ENCODE measurements around the gene DYNC2LI1. TPM values are rescaled to one million over a fixed set of nuclear protein-coding genes. Genes with fewer than 3 reads are reported as not detected.
"Not testable (repeated sequence)": the region's sequence is repeated elsewhere in the genome, so short reads cannot be mapped to it uniquely, and the experiment has no call there.

The DYNC2LI1 gene
- total RNA-seq (ENCODE audit: unreplicated experiment), result 10.7 TPM
- long read RNA-seq, partial matches to known transcripts, result 0 of 5 reads
- long read RNA-seq, other reads (novel, unspliced or antisense), result 3 of 5 reads

- no peaks in the 10 kb centered on the region for H3K9me3 Mint-ChIP-seq (ENCODE audit: unreplicated experiment)
- H3K27me3 Mint-ChIP-seq (ENCODE audit: unreplicated experiment), result no peaks in the 10 kb centered on the region
- no peak for TF ChIP-seq CTCF (IDR thresholded peaks at IDR 0.05; ENCODE audit: unreplicated experiment)
- H3K4me1 Mint-ChIP-seq (ENCODE audit: unreplicated experiment), result peaks cover 3% of the 10 kb centered on the region
- no peaks in the 10 kb centered on the region for H3K36me3 Mint-ChIP-seq (ENCODE audit: low read depth, unreplicated experiment)
- peak within 1 kb of the TSS; percentile 91 for H3K4me3 Mint-ChIP-seq (ENCODE audit: unreplicated experiment)
- peak within 1 kb of the TSS; percentile 98 for H3K27ac Mint-ChIP-seq (ENCODE audit: unreplicated experiment)
- DNase-seq (ENCODE audit: low spot score), result peak; percentile 90
Measured at GRCh38 chr2:43773876-43774613, at the start of gene DYNC2LI1. Gene DYNC2LI1 (plus strand): TSS chr2:43774039. CDS start chr2:43774139, 100 bp downstream.

DNA sequence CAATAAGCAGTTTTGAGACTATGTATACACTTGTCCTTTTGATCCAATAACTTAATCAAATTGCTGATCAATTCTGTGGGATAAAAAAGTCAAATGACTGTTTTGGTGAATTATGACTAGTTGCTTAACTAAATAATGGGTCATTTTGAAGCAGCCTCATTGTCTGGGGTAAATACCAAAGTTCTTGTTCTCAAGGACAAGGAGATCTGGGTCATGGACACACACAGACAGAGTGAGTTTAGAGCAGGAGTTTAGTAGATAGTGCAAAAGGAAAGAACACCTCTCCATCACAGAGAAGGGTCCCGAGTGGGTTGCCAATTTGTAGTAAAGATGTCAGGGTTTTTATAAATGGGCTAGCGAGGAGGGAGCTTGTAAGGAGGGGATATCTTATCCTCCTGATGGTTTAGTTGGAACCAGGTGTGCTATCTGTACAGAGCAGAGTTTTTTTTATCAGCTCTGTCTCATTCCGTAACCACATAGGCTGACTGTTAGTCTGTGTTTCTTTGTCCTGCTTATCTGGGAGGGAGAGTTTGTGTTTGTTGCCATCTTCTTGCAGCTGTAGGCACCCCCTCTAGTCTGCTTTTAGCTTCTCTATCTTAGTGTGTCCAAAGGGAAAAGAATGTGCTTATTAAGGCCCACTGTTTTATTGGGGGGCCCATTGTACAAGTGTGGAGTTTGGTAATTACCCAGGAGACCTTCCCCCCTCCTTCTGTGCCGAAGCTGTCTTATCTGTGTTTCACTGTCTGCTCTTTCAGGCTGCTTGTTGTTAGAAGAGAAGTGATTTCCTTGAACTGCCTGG is 48.9 kb upstream of the DYNC2LI1 start:
- TF ChIP-seq CTCF (IDR thresholded peaks at IDR 0.05; ENCODE audit: unreplicated experiment), result no peak
- Mint-ChIP-seq H3K4me3 (ENCODE audit: unreplicated experiment) (no peak overlapping the region), H3K27ac (ENCODE audit: unreplicated experiment) (no peak overlapping the region), H3K36me3 (ENCODE audit: low read depth, unreplicated experiment) (no peaks in the 10 kb centered on the region), H3K9me3 (ENCODE audit: unreplicated experiment) (no peaks in the 10 kb centered on the region), H3K4me1 (ENCODE audit: unreplicated experiment) (no peaks in the 10 kb centered on the region), H3K27me3 (ENCODE audit: unreplicated experiment) (no peaks in the 10 kb centered on the region)
- no peak for DNase-seq (ENCODE audit: low spot score)

- Mint-ChIP-seq H3K9me3 (ENCODE audit: unreplicated experiment) (no peaks in the 10 kb centered on the region), H3K27ac (ENCODE audit: unreplicated experiment) (no peak overlapping the region), H3K4me3 (ENCODE audit: unreplicated experiment) (no peak overlapping the region), H3K4me1 (ENCODE audit: unreplicated experiment) (no peaks in the 10 kb centered on the region), H3K27me3 (ENCODE audit: unreplicated experiment) (no peaks in the 10 kb centered on the region), H3K36me3 (ENCODE audit: low read depth, unreplicated experiment) (no peaks in the 10 kb centered on the region)
- TF ChIP-seq CTCF (IDR thresholded peaks at IDR 0.05; ENCODE audit: unreplicated experiment), result no peak
- DNase-seq (ENCODE audit: low spot score), result no peak
Measured at GRCh38 chr2:43725711-43726246, 48.1 kb upstream of the DYNC2LI1 start.

DNA sequence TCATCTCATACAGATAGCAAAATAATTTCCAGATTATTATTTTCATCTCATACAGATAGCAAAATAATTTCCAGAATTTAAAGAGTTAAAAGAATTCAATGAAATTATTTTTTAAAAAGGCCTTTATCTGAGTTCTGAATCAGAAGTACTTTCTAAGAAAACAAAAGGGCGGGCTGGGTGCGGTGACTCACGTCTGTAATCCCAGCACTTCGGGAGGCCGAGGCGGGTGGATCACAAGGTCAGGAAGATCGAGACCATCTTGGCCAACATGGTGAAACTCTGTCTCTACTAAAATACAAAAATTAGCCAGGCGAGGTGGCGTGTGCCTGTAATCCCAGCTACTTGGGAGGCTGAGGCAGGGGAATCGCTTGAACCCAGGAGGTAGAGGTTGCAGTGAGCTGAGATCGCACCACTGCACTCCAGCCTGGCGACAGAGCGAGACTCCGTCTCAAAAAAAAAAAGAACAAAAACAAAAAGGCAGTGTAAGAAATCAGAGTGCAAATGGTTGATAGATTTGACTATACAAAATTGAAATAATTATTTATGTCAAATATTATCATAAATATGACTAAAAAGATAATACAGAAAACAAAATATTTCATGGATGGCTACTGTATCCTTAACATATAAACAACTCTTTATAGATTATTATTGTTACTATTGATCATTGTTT is 46.7 kb upstream of the DYNC2LI1 start:
- H3K4me3 Mint-ChIP-seq (ENCODE audit: unreplicated experiment); H3K4me1 Mint-ChIP-seq (ENCODE audit: unreplicated experiment); H3K27me3 Mint-ChIP-seq (ENCODE audit: unreplicated experiment); H3K27ac Mint-ChIP-seq (ENCODE audit: unreplicated experiment); H3K36me3 Mint-ChIP-seq (ENCODE audit: low read depth, unreplicated experiment); DNase-seq (ENCODE audit: low spot score); H3K9me3 Mint-ChIP-seq (ENCODE audit: unreplicated experiment): not testable (repeated sequence)

- Mint-ChIP-seq H3K27ac (ENCODE audit: unreplicated experiment) (no peak overlapping the region), H3K4me3 (ENCODE audit: unreplicated experiment) (no peak overlapping the region)
Measured at GRCh38 chr2:43727634-43728014, 46.2 kb upstream of the DYNC2LI1 start.

More at GRCh38 chr2:43727634-43728014, 46.2 kb upstream of the DYNC2LI1 start:
- H3K9me3 Mint-ChIP-seq (ENCODE audit: unreplicated experiment), result no peaks in the 10 kb centered on the region
- no peak for TF ChIP-seq CTCF (IDR thresholded peaks at IDR 0.05; ENCODE audit: unreplicated experiment)
- H3K27me3 Mint-ChIP-seq (ENCODE audit: unreplicated experiment), result no peaks in the 10 kb centered on the region
- H3K36me3 Mint-ChIP-seq (ENCODE audit: low read depth, unreplicated experiment), result no peaks in the 10 kb centered on the region
- no peaks in the 10 kb centered on the region for H3K4me1 Mint-ChIP-seq (ENCODE audit: unreplicated experiment)
- DNase-seq (ENCODE audit: low spot score), result no peak

All from endothelial cell (in vitro differentiated cells).